NCI-H128 (cell line): ENCODE measurements around the gene TTLL3.
"Not testable (repeated sequence)": the region's sequence is repeated elsewhere in the genome, so short reads cannot be mapped to it uniquely, and the experiment has no call there.

Experiments
- DNase-seq: peaks from one replicate; lab custom pipeline; 2025; ENCODE audit not compliant: unreplicated experiment; lab: John Stamatoyannopoulos, UW

The TTLL3 gene

GRCh38 chr3:9809615-9810432 lies at the start of gene TTLL3:
Gene TTLL3, plus strand, starts transcription at chr3:9810262. Its CDS starts 400 bp downstream, at chr3:9810662.
- no peak for DNase-seq

DNA sequence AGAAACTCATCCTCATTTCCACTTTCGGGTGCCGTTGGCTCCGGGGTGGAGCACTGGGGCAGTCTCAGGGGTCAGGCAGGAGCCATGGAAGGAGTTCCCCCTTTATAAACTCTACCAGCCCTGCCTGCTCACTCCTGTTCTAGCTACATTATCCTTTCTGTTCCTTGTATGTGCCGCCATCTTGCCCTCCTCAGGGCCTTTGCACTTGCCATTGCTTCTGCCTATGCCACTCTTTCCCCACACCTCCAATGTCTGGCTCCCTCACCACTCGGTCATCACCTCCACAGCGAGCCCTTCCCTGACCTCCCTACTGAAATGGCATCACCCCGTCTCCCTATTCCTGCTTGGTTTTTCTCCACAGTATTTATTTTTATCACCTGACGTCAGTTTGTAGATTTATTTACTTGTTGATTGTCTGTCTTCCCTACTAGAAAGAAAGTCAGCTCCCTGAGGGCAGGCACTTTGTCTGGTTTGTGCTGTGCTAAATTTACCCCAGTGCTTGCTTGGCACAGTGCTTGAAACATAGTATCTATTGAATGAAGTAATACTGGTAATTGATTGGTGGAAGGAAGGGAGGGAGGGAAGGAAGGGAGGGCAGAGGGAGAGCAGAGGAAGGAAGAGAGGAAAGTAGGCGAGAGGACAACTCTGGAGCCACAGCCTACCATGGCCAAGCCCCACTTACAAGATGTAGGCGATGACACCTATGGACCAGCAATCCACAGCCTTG lies 49.1 kb upstream of the TTLL3 start:
- DNase-seq = no peak

DNA sequence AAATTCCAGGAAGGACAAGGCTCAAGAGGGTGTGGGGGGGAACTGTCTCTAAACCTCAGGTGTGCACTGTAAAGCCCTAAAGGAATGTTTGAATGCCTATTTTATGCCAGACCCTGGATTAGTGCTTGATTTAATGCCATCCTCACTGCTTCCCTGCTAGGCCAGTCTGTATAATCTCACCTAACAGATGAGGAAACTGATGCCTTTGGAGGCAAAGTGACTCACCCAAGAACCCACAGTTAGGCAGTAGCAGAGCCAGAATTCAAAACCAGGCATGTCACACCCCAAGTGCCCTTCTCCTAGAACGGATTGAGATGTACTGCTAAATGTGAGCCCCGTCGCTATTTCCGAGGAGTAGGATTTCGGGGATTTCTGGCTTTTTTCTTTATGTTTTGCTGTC lies 48.1 kb upstream of the TTLL3 start:
- DNase-seq = no peak

GRCh38 chr3:9762871-9763270 lies 47.2 kb upstream of the TTLL3 start:
- no peak for DNase-seq

- no peak for DNase-seq
Measured at GRCh38 chr3:9765865-9766264, 44.2 kb upstream of the TTLL3 start.

GRCh38 chr3:9767418-9767817 lies 42.6 kb upstream of the TTLL3 start:
- DNase-seq = no peak

DNA sequence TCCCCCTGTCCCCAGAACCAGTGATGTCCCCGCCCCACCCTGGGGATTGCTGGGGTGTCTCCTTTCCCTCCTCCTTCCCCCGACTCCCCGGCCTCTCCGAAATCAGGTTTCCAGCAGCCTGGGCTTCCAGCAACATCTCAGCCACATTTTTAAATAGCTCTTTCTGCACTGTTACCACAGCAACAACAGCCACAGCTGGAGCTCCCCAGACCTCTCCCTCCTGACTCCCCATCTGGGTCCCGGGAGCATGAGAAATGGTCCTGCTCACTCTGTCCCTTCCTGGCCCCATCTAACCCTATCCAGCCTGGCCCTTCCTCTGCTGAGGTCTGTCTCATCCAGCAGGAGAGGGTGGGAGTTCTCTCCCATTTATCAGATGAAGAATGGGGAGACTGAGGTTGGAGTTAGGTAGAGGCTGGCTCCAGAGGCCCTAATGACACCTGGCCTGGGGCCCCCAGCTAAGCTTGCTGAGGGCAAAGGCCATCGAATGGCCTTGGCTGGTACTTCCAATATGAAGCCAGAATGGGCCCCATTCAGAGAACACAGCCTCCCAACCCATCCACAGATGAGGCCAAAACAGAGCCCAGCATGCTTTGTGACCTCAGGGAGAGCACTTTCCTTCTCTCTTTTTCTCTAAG lies 41.8 kb upstream of the TTLL3 start:
- no peak for DNase-seq

- DNase-seq = no peak
Measured at GRCh38 chr3:9769012-9769411, 41.0 kb upstream of the TTLL3 start.

DNA sequence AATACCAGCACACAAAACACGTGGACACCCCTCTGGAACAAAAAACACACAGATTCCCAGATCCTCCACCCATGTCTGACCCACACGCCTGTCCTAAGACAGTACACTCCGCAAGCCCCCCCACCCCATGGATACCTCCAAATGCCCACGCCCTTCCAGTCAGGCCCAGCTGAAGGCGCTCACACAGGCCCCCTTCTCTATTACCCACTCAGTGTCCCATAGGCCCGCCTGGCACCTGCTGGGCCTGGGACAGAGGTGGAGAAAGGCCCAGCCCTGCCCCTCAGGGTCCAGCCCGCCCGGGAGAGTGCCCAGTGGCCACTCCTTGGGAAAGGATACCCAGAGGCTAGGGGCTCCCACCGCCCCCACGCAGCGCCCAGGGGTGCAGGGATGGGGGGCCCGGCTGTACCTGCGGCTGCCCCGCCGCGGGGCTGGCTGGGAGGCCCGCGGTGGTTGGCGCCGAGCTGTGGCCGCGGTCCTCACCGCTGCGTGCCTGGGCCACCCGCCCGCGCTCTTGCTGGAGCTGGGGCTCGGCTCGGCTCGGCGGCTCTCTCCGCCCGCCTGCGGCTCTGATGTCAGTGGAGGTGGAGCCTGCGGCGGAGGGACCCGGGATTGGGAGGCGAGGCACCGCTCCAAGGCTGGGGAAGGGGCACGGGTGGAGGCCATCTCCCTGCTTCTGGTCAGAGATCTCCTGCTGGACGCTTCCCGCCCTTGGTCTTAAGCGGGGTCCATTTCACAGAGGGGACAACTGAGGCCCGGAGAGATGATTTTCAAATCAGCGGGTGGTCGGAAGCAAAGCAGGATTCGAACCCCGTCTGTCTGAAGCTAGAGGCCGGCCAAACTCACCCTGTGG lies 40.4 kb upstream of the TTLL3 start, which contains the start of gene CAMK1:
Gene CAMK1, minus strand, starts transcription at position 522 of the 850 bp plus-strand sequence. CDS start 2,198 bp downstream, outside the sequence.
- no peak for DNase-seq

GRCh38 chr3:9770276-9770812 lies 39.7 kb upstream of the TTLL3 start:
- no peak for DNase-seq

GRCh38 chr3:9771007-9771406 lies 39.1 kb upstream of the TTLL3 start:
- not testable (repeated sequence) for DNase-seq

DNA sequence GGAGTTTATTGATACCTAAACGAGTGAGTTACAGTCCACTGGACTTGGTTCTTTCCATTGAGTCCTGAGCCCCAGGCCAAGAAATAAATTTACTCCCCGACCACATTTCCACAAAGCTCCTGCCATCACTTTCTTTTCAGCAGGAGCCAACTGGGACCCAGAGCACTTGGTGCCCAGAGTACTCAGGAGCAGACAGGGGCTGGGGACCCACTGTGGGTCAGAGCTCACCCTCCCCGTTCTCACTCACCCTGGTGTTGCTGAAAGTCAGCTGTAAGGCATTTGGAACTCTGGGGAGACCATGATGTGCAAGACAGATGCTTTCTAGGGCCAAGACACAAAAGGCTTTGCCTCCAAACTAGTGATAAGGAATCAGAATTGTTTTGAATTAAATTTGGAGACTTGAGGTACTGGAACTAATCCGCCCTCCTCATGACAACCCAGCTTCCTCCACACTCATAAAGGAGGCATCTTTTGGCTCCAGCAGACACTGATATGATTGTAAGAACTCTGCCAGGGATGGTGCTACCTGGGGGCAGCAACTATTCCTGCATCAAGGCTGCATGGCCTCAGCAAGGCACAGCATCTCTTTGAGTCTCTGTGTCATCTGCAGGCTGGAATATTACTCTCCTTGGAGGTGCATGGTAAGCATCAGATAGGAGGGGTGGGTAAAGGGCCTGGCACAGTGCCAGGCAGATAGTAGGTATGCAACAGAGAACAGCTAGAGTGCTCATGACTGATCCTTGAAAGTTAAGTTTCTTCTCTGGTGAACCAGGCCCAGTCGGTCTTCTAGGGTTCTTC lies 33.0 kb upstream of the TTLL3 start:
- DNase-seq = no peak

DNA sequence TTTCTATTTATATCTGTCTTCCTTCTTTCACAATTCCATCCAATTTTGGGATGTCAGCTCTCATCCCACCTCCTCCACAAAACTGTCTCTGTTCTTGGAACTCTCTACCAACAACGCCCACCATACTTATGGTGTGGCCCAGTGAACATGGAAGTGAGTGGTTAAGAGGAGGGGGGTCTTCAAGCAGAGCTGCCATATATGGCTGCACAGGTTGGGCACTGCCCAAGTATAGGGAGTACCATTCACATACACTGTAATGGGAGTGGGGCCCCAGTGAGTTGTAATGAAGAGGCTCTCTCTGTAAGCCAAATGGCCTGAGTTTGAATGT lies 32.4 kb upstream of the TTLL3 start:
- no peak for DNase-seq

- DNase-seq = no peak
Measured at GRCh38 chr3:9778143-9779074, 31.7 kb upstream of the TTLL3 start.

GRCh38 chr3:9779075-9779593 lies 30.9 kb upstream of the TTLL3 start:
- DNase-seq = no peak

DNA sequence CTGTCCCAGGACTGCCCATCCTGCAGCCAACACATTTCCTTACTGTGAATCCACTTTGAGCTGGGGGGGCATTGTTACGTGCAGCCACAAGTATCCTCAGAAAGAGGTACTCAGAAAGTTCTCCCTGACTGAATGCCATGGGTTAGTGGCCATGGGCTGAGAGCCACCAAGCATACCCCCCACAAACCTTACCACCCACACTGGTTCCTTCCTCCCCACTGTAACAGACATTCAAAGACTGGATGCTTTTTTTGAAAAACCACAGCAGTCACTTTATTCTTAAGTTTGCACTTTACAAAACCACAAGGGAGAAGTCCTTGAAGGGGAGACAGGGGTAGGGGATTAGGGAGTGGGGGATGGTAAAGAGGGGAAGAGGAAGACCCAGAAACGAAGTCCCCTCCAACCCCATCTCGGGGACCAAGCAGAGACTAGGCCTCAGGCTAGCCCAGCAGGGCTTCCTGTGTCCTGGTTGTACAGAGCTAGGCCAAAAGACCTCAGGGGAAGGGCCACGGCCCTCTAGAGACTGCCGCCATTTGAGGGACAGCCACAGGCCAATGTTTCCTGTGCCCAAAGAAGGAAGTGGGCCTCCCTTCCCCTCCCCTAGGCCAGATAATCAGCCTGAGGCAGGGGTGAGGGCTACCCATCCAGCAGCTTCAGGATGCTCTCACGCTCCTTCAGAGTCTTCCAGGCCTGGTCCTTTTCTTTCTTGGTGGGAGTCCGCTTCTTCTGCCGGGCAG lies 30.2 kb upstream of the TTLL3 start:
- no peak for DNase-seq

DNA sequence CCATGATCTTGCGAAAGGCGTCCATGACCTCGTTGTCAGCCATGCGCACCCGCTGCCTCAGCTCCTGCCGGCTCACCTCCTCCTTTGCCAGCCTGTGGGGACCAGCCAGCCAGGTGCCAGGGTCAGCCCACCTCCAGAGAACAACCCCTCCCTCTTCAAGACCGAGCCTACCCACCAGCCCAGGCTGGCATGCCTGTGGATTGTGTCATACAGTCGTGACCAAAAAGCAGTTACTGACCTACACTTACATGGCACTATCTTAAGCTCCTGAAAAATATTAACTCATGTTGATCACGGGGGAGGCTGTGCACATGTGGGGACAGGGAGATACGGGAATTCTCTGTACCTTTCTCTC lies 29.6 kb upstream of the TTLL3 start:
- no peak for DNase-seq

DNA sequence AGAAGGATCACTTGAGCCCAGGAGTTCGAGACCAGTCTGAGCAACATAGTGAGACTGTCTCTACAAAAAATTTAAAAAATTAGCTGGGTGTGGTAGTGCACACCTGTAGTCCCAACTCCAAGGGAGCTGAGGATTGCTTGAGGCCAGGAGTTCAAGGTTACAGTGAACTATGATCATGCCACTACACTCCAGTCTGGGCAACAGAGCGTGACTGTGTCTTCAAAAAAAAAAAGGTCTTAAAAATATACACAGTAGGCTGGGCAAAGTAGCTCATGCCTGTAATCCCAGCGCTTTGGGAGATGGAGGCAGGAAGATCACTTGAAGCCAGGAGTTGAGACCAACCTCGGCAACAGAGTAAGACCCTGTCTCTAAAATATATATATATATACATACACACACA lies 29.2 kb upstream of the TTLL3 start:
- DNase-seq = no peak
